ENCODE results near the gene FBXW9.

DNA sequence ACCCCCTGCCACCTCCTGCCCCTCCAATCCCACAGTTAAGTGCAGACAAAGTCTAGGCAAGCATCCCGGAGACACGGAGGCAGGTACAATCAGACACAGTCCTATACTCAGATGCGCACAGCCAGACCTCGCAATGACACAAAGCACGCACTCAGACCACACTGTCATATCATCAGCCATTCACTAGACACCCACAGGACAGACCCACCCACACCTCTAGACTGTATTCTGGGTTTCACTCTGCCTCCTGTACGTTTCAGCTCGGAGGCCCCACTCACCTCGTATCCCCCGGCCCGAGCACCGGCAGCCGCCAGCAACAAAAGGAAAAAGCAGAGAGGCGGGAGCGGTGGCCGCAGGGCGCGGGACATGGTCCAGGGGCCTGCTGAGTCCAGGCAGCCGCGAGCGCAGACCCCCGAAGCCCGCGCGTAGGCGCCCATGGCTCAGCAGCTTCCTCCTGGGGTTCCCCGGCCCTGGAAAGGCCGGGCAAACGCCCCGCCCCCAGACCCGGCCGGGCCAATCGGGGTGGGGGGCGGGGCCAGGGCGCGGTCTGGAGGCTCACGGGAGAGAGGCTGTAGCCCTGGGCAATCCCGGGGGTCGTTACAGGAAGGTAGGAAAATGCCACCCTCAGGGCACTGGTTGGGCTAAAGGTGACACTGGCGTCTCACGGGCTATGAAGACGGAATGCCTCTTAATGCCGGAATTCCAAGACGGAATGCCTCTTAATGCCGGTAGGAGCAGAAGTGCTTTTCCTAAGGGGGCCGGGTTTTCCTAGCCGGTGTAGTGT lies 30.0 kb downstream of the FBXW9 start, which contains the start of the genes MAN2B1 and WDR83:
- peak; percentile 79 for TF ChIP-seq ZNF770 (CRISPR knock-in tag; IDR thresholded peaks at IDR 0.05)
- TF ChIP-seq RBFOX2 (IDR thresholded peaks at IDR 0.05; ENCODE audit: low read depth, low read length), result peak; percentile 80
- no peak for TF ChIP-seq TCF12 (IDR thresholded peaks at IDR 0.05)
- TF ChIP-seq TCF12 (CRISPR knock-in tag; IDR thresholded peaks at IDR 0.05), result no peak
- TF ChIP-seq TAF1 (CRISPR knock-in tag; IDR thresholded peaks at IDR 0.05), result peak; percentile 52; the same call in 1 of the 2 replicates
